Measurements from ENCODE around the gene THSD8.
A peak's percentile ranks its signal among the peaks of the same experiment; 100 is the strongest.

THSD8 gene

GRCh38 chr19:12773571-12773970 is 28.3 kb upstream of the THSD8 start:
- TF ChIP-seq CTCF (conservative IDR thresholded peaks at IDR 0.05; ENCODE audit: control insufficient read depth, insufficient read depth, low read depth, low read length), result peak; percentile 48
- DNase-seq (ENCODE audit: low read depth), result peak; percentile 50
- H3K4me3 ChIP-seq (ENCODE audit: control insufficient read depth, low read depth, low read length), result no peak overlapping the region

DNA sequence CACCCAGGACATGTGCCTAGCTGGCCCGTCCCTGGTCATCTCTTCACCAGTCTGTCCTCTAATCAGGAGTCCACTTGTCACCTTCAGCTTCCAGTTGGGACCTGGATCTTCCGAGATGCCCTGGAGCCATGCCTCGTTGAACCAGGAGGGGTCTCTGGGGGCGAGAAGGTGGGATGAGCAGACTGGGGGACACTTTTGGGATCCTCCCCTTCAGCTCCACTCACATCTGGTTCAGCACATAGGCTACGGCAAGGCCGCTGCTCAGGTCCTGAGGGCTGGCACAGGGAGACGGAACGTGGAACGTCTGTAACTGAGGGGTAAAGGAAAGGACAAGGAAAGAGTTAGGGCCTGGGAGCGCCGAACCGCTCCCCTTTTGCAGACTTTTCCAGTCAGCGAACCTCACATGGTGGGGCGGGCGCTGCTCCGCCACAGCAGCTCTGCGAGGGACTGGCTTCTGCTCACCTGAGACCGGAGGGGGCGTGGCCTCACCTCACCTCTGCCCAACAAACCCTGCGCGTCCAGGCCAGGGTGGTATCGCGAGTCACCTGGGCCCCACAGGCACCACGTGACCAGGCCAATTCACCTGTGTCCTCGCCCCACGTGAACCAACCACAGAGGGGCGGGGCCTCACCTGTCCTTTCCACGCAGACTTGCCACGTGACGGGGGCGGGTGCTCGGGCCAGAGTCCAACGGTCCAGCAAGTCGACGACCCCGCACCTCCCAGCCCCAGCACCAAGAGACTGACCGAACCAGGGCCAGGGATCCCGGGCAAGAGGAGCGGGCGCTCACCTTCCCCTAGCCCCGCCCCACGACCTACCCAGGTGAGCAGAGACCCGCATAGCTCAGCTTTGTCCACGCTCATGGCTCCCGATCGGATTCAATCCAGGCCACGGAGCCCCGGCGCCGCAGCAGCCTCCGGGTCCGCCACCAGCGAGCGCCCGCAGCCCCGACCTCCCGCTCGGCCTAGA is 27.0 kb upstream of the THSD8 start, which contains the start of gene HOOK2:
TSS of gene HOOK2 (minus strand) at position 965 of the 968 bp plus-strand sequence. CDS start at position 862, 103 bp downstream.
- H3K4me3 ChIP-seq (ENCODE audit: control insufficient read depth, low read depth, low read length), result peak within 1 kb of the TSS; percentile 68
- no peak for DNase-seq (ENCODE audit: low read depth)
- no peak for TF ChIP-seq CTCF (conservative IDR thresholded peaks at IDR 0.05; ENCODE audit: control insufficient read depth, insufficient read depth, low read depth, low read length)

DNA sequence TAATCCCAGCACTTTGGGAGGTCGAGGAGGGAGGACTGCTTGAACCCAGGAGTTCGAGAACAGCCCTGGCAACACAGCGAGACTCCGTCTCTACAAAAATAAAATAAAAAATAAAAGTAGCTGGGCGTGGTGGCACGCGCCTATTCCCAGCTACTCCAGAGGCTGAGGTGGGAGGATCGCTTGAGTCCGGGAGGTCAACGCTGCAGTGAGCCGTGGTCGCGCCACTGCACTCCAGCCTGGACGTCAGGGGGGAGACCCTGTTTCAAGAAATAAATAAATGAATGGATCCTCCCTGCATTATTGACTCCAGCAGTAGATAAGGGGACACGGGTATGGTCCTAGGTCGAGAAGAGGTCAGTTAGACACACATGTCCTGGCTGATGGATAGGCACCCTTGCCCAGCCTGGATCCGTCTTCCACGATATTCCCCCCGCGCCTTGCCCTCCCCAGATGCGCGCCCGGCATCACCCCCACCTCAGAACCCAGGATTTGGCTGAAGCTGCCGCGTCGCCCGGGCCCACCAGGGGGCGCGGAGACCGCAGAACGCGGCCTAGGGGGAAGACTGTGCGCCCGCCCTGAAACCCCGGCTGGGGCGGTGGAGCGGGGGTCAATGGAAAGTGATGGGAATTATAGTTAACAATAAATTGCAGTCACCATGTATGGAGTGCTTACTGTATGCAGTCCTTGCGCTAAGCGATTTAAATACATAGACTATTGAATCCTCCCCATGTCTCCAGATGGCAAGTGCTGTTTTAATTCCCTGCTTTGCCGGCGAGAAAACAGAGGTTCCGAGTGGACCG is 24.5 kb upstream of the THSD8 start:
- peak overlapping the region; percentile 71 for H3K4me3 ChIP-seq (ENCODE audit: control insufficient read depth, low read depth, low read length)
- peak; percentile 74 for DNase-seq (ENCODE audit: low read depth)
- peak; percentile 72 for TF ChIP-seq CTCF (conservative IDR thresholded peaks at IDR 0.05; ENCODE audit: control insufficient read depth, insufficient read depth, low read depth, low read length)

DNA sequence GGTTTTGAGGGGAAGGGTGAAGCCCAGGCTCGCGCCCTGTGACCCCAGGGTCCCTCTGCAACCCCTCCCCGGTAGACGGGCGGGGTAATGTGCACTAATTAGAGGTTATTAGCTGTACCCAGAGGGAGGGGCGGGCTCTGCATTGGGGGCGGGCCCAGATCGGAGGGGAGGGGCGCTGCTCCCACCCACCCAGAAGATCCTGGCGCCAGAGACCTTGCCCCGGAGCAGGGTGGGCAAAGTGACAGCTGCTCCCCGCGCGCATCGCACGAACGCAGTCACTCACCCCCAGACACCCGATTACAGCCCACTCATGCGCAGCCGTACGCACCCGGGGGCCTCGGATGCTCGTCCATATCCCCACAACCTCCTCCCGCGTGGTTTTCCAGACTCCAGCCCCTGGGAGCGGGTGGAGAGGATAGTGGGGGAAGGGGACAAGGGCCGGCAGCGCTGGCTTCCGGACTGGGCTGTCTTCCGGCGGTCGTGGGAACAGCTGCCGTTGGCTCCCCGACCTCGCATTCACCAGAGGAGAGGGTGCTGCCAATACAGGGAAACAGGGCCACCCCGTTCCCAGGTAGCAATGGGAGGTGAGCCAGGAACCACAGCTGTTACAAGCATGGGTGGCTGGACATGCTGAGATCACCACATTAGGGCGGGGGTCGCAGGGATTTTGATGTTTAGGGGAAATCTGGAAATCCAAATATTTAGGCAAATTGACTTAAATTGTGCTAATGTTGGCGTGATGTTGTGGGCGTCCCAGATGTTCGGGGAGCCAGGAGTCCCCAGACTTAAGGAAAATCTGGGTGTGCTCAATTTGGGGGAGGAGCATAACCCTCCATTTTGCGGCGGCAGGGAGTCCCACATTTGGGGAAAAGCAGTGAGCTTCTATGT is 23.6 kb upstream of the THSD8 start:
- no peak for TF ChIP-seq CTCF (conservative IDR thresholded peaks at IDR 0.05; ENCODE audit: control insufficient read depth, insufficient read depth, low read depth, low read length)
- DNase-seq (ENCODE audit: low read depth), result peak; percentile 76
- H3K4me3 ChIP-seq (ENCODE audit: control insufficient read depth, low read depth, low read length), result peak overlapping the region; percentile 71

GRCh38 chr19:12778905-12779161 is 23.0 kb upstream of the THSD8 start:
- no peak for TF ChIP-seq CTCF (conservative IDR thresholded peaks at IDR 0.05; ENCODE audit: control insufficient read depth, insufficient read depth, low read depth, low read length)
- peak overlapping the region; percentile 71 for H3K4me3 ChIP-seq (ENCODE audit: control insufficient read depth, low read depth, low read length)
- DNase-seq (ENCODE audit: low read depth), result no peak
